Calu3 (cell line): ENCODE data around the gene EXOSC2. TPM values are rescaled to one million over a fixed set of nuclear protein-coding genes. Genes with fewer than 3 reads are reported as not detected.

ENCODE experiments used
- BruUV-seq: library from RNA; stranded (reverse); fragments of 400-500 nt; replicated peaks from 2 replicates; lab custom pipeline; 2021; lab: Mats Ljungman, UMichigan
- CTCF ChIA-PET: fragments of 300-600 bp; sonication (Branson Sonifier 250); formaldehyde crosslinking; loops from one replicate; lab custom pipeline; 2022; ENCODE audit warnings: antibody characterized with exemption; lab: Charles Lee
- DNase-seq: peaks from one replicate; pipeline ENCODE4 v3.0.0; 2022
- H3K27ac Mint-ChIP-seq: one replicate; pipeline ENCODE4 v1.8.0; 2022; ENCODE audit warnings: mixed read lengths; ENCODE audit not compliant: unreplicated experiment
- H3K27me3 Mint-ChIP-seq: one replicate; pipeline ENCODE4 v1.8.0; 2022; ENCODE audit warnings: mixed read lengths; ENCODE audit not compliant: unreplicated experiment
- H3K36me3 Mint-ChIP-seq: one replicate; pipeline ENCODE4 v1.8.0; 2022; ENCODE audit warnings: mild to moderate bottlenecking, moderate library complexity, mixed read lengths; ENCODE audit not compliant: insufficient read depth, unreplicated experiment
- H3K4me1 Mint-ChIP-seq: one replicate; pipeline ENCODE4 v1.8.0; 2022; ENCODE audit warnings: mild to moderate bottlenecking, low read depth, mixed read lengths; ENCODE audit not compliant: unreplicated experiment
- H3K4me3 Mint-ChIP-seq: one replicate; pipeline ENCODE4 v1.8.0; 2022; ENCODE audit warnings: mild to moderate bottlenecking, low read depth, moderate library complexity, mixed read lengths; ENCODE audit not compliant: unreplicated experiment
- H3K9me3 Mint-ChIP-seq: one replicate; pipeline ENCODE4 v1.8.0; 2022; ENCODE audit warnings: low read depth, mixed read lengths; ENCODE audit not compliant: unreplicated experiment
- intact Hi-C: fragments of 100-400 bp; cut with micrococcal nuclease; formaldehyde crosslinking; loops from one replicate; pipeline ENCODE4 v1.10.0; 2022; ENCODE audit not compliant: unreplicated experiment
- total RNA-seq: library from RNA; stranded (reverse); gene quantifications from 2 replicates; pipeline ENCODE4 v1.2.3, GENCODE V29; 2022
- TF ChIP-seq, protein P1 (sequence below): fragments of 200-600 bp; IDR thresholded peaks from one replicate; pipeline ENCODE4 v1.8.0; 2022; ENCODE audit warnings: antibody characterized with exemption; ENCODE audit not compliant: unreplicated experiment

EXOSC2 gene
- total RNA-seq, 1 experiment from 2014 or later: 42.9 TPM

DNA sequence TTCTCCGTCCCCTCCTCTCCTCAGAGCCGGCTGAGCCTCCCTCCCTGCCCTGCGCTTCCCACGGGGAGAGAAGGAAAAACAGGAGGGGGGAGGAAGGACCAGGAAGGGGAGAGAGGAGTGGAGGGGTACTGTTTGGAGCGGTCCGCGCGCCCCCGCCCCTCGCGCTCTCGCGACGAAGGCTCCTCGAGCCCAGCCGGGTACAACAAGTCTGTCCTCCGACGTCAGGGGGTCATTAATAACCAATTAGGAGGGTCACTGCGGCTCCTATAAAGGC lies 29.7 kb upstream of the EXOSC2 start:
- CTCF ChIA-PET: no interaction called here
- Mint-ChIP-seq H3K36me3 (peaks cover 5% of the 10 kb centered on the region), H3K4me3 (peak overlapping the region; percentile 7), H3K4me1 (no peaks in the 10 kb centered on the region), H3K9me3 (no peaks in the 10 kb centered on the region), H3K27ac (no peak overlapping the region), H3K27me3 (peaks cover 78% of the 10 kb centered on the region)
- TF ChIP-seq, protein P1, sequence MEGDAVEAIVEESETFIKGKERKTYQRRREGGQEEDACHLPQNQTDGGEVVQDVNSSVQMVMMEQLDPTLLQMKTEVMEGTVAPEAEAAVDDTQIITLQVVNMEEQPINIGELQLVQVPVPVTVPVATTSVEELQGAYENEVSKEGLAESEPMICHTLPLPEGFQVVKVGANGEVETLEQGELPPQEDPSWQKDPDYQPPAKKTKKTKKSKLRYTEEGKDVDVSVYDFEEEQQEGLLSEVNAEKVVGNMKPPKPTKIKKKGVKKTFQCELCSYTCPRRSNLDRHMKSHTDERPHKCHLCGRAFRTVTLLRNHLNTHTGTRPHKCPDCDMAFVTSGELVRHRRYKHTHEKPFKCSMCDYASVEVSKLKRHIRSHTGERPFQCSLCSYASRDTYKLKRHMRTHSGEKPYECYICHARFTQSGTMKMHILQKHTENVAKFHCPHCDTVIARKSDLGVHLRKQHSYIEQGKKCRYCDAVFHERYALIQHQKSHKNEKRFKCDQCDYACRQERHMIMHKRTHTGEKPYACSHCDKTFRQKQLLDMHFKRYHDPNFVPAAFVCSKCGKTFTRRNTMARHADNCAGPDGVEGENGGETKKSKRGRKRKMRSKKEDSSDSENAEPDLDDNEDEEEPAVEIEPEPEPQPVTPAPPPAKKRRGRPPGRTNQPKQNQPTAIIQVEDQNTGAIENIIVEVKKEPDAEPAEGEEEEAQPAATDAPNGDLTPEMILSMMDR: no peak
- no peak for DNase-seq
- intact Hi-C loops: no loop called here
- BruUV-seq: no TSS peak

DNA sequence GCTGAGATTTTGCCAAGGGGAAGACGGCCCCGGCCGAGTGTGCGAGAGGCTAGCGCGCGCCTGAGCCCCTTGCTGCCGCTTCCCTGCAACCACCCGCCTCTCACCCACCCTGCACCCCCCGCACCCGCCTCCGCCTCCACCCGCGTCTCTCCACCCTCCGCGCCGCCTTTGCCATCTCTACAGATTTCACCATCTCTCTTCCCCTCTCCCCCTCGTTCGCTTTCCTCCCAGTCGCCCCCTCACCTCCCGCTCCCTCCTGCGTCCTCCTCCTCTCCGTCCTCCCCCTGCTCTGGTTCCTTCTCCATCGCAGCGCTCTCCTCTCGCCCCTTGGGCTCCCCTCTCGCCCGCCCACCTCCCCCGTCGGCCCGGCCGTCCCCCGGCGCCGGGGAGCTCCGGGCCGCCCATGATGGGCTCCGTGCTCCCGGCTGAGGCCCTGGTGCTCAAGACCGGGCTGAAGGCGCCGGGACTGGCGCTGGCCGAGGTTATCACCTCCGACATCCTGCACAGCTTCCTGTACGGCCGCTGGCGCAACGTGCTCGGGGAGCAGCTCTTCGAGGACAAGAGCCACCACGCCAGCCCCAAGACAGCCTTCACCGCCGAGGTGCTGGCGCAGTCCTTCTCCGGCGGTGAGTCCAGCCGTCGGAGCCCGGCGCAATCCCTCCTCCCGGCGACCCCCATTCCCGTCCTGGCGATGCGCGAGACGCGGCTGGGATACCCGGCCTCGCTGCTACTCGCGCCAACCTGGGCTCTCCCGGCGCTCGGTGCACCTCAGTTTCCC lies 29.1 kb upstream of the EXOSC2 start, which contains the start of gene PRDM12:
Gene PRDM12, plus strand, starts transcription at position 344 of the 778 bp plus-strand sequence. Its CDS starts 60 bp downstream, at position 404.
- TF ChIP-seq, protein P1: no peak
- intact Hi-C loops: no loop called here
- no TSS peak for BruUV-seq
- Mint-ChIP-seq H3K27me3 (peaks cover 73% of the 10 kb centered on the region), H3K4me3 (peak within 1 kb of the TSS; percentile 7), H3K9me3 (no peaks in the 10 kb centered on the region), H3K4me1 (no peaks in the 10 kb centered on the region), H3K27ac (no peak within 1 kb of the TSS), H3K36me3 (peaks cover 5% of the 10 kb centered on the region)
- CTCF ChIA-PET: interaction anchor here (0.6 kb wide), 1 partner anchor 122 kb away, joined by 7 read pairs; no protein-coding TSS in a partner anchor
- no peak for DNase-seq

DNA sequence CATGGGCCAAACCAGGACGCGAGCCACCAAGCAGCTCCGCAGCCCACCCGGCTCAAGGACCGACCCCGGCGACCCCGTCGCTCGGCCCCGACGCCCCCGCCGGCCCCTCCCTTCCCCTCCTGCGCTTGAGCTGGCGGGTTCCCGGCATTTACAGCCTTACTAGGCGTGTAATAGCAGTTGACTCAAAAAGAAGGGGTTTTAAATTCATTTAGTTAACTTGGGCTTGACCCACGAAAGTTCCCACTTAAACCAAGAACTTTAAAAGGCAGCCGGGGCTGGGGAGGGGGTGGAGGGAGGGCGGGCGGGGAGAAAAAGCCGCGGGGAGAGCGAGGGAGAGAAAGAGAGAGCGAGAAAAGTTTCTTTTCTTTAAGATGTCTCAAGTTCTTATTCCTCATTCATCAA lies 28.6 kb upstream of the EXOSC2 start:
- CTCF ChIA-PET: no interaction called here
- no peak for DNase-seq
- Mint-ChIP-seq H3K4me1 (no peaks in the 10 kb centered on the region), H3K9me3 (no peaks in the 10 kb centered on the region), H3K27ac (no peak overlapping the region), H3K4me3 (no peak overlapping the region), H3K27me3 (peaks cover 68% of the 10 kb centered on the region), H3K36me3 (no peaks in the 10 kb centered on the region)
- TF ChIP-seq, protein P1: no peak
- BruUV-seq: no TSS peak
- intact Hi-C loops: no loop called here

DNA sequence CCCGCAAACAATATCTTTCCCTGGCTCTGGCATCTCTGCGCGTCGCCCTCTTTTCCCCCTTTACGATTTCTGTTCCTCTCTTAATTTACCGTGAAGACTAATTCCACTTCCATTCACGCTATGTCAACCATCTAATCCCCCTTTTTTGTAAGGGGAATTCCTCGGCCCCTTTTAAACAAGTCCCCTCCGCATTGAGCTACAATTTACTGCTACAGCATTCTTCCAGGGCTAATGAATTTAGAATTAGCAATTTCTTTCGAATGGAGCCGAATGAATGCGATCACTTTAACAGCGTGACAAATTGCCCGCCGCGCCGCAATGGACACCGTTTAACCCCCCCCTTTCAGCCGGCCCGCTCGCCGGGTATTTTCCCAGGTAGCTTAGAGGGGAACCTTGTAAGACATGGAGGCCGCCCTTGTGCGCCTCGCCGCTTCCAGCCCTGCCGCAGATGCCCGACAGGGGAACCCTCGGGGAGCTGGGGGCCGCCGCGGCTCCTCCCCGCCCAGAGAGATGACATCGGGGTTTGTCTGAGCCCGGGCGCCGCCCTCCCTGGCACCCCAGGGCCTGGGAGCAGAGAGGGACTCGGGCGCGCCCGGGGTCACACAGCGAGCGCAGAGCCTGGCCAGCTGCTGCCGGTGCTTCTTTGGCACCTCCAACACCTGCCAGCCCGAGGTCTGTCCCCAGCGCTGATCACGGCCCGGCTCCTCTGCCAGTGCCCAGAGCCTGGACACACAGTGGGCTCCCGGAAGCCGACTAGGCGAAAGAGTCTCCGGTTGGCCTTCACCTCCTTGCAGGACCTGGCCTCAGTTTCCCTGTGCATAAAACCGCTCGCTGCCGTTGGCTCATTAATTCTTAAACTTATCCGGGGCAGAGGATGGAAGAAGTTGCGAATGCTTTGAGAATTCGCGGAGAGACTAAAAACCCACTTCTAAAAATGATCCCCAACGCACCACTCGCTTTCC lies 27.9 kb upstream of the EXOSC2 start:
- Mint-ChIP-seq H3K36me3 (no peaks in the 10 kb centered on the region), H3K4me3 (no peak overlapping the region), H3K27ac (no peak overlapping the region), H3K9me3 (no peaks in the 10 kb centered on the region), H3K27me3 (peaks cover 71% of the 10 kb centered on the region), H3K4me1 (no peaks in the 10 kb centered on the region)
- BruUV-seq: no TSS peak
- TF ChIP-seq, protein P1: no peak
- CTCF ChIA-PET: no interaction called here
- DNase-seq: no peak
- intact Hi-C loops: no loop called here
